GM21526 (cell line): ENCODE measurements around the gene TEX50.
"Not testable (repeated sequence)": the region's sequence is repeated elsewhere in the genome, so short reads cannot be mapped to it uniquely, and the experiment has no call there.

Source experiments
- ATAC-seq: cut with Tn5 transposase; IDR thresholded peaks from one replicate; pipeline ENCODE4 v1.9.1; 2021; ENCODE audit warnings: moderate library complexity; ENCODE audit not compliant: unreplicated experiment, low FRiP score

The TEX50 gene

DNA sequence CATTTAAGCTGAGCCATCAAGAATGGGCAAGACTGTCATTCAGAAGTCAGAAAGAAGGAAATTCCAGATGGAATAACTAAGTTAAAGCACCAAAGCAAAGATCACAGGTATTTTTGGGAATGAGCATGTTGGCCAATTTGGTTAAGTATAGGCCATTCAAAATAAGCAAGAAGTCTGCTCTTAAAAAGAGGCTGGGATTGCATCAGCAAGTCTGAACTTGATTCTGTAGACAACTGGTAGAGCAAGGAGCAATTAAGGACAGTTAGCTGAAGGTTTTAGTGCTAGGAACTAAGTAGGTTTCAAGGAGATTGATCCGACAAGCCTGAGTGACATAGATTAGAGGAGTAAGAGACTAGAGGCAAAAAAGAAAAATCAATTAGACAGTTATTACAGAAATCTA, 26.1 kb downstream of the TEX50 start:
- ATAC-seq, result no peak

DNA sequence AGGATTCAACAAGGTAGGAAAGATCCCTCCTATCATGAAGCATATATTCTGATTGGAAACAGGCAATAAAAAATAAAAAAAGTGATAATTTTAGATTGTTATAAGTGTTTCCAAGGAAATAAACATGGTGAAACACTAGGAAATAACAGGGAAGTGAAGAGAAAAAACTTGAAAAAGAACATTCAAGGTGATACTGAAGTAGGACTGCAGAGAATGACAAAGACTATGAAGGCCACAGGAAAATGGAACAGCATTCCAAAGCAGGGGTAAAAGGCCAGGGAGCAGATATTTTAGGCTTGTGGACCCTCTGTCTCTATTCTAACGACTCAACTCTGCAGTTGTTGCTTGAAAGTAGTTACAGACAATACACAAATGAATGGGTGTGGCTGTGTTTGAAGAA, 26.6 kb downstream of the TEX50 start:
- no peak for ATAC-seq

DNA sequence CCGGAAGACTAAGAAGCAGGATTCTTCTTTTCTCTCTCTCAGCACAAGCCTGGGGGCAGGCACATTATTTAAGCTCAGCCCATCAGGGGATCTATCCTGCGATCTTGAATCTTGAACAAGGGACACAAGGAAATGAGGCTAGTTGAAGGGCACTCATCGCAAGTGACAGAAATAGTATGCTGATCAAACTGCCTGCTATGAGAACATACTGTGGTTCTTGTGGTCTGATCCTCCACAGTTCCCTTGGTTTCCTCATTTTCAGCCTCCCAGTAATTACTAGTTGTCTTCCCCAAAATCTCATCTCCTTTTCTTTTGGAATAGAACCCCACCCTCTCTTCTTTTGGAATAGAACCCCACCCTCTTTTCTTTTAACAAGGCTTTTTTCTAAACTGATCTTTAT, 28.0 kb downstream of the TEX50 start:
- ATAC-seq, result no peak

DNA sequence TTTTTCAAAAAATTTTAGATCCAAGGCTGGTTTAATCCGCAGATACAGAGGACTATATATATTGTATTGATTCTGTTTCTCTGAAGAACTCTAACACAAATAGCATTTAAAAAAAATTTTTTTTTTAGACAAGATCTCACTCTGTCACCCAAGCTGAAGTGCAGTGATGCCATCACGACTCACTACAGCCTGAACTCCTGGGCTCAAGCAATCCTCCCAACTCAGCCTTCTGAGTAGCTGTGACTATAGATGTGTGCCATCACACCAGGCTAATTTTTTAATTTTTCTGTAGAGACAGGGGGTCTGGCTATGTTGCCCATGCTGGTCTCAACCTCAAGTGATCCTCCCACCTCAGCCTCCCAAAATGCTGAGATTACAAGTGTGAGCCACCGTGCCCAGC, 31.5 kb downstream of the TEX50 start:
- ATAC-seq, result no peak

DNA sequence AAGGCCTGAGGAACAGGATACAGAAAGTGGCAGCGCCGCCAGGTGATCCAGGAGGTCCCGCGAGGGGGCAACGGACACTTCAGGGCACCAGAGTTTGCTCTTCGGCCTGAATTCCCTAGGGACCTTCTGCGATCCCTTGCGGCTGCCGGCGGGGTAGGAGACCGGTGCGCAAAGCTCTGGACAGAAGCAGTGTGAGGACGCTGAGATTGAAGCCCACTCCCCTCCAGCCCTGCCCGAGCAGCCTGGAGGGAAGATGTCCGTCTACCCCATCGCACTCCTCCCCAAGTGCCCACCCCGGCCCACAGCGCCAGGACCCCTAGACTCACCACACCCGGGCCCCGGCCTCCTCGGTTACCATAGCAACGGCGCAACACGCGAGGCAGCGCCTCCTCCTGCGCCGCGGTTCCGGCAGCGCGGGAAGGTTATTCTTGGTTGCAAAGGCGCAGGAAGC, 34.4 kb downstream of the TEX50 start, which contains the start of gene ANKRD45:
Gene ANKRD45 (minus strand): TSS at position 361 of the 451 bp plus-strand sequence. CDS start 10,433 bp downstream, outside the sequence.
- no peak for ATAC-seq

DNA sequence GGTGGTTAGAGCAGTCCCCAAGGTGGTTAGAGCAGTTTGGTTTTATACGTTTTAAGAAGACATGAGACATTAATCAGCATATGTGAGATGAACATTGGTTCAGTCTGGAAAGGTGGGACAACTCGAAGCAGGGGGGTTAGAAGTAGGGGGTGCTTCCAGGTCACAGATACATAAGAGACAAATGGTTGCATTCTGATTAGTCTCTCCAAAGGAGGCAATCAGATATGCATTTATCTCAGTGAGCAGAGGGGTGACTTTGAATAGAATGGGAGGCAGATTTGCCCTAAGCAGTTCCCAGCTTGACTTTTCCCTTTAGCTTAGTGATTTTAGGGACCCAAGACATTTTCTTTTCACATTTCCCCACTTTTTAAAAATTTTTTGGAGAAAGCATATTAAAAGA, 39.4 kb downstream of the TEX50 start:
- ATAC-seq, result not testable (repeated sequence)

DNA sequence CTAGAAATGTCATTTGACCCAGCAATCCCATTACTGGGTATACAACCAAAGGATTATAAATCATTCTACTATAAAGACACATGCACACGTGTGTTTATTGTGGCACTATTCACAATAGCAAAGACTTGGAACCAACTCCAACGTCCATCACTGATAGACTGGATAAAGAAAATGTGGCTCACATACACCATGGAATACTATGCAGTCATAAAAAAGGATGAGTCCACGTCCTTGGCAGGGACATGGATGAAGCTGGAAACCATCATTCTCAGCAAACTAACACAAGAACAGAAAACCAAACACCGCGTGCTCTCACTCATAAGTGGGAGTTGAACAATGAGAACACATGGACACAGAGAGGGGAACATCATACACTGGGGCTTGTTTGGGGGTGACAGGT, 45.0 kb downstream of the TEX50 start:
- not testable (repeated sequence) for ATAC-seq

DNA sequence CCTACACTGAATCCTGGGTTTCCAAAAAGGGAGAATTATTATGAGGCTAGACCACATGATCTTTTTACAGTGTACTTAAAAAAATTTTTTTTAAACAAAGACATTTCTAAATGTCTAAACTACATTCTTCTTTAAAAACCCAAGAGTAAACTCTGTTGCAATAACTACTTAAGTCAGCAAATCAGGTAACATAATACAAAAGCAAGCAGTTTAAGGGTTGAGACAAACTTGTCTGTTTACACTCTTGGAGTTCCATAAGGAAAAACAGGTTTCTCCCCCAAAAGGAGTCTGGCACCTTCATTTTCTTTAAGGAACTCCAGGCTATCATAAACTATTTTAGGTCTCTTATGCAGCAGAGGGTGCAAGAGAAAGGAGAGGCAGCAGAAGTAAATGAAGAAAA, 47.0 kb downstream of the TEX50 start:
- no peak for ATAC-seq

DNA sequence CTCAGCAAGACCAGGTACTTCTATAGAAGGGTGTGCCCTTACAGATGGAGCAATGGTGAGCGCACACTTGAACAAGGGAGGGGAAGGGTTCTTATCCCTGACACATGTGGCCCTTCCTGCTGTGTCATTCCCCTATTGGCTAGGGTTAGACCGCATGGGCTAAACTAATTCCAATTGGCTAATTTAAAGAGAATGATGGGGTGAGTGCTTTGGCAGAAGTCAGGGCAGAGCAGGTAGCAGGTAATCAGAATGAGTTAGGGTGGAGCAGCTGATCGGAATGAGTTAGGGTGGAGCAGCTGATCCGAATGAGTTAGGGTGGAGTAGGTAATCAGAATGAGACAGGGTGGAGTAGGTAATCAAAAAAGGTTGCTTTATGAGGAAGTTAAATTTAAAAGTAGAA, 48.7 kb downstream of the TEX50 start:
- not testable (repeated sequence) for ATAC-seq

DNA sequence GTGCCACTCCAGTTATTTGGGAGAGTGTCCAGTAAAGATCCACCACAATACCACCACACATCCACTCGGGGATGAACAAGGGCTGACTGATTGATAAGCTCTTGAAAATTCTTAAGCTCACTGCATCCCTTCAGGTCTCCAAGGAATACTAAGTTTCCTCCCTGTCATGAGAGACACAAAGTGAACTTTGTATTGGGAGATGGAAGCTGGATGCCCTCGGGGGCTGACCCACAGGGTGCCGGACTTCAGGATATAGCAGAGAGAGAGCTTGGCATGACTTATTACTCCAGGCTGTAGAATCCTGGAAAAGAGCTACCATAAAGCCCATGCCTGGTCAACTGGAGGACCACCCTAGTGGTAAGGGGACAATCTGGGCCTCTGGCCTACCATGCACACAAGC, 50.0 kb downstream of the TEX50 start:
- ATAC-seq, result not testable (repeated sequence)
